ENCODE data around the gene ADCY7.

ADCY7 gene

DNA sequence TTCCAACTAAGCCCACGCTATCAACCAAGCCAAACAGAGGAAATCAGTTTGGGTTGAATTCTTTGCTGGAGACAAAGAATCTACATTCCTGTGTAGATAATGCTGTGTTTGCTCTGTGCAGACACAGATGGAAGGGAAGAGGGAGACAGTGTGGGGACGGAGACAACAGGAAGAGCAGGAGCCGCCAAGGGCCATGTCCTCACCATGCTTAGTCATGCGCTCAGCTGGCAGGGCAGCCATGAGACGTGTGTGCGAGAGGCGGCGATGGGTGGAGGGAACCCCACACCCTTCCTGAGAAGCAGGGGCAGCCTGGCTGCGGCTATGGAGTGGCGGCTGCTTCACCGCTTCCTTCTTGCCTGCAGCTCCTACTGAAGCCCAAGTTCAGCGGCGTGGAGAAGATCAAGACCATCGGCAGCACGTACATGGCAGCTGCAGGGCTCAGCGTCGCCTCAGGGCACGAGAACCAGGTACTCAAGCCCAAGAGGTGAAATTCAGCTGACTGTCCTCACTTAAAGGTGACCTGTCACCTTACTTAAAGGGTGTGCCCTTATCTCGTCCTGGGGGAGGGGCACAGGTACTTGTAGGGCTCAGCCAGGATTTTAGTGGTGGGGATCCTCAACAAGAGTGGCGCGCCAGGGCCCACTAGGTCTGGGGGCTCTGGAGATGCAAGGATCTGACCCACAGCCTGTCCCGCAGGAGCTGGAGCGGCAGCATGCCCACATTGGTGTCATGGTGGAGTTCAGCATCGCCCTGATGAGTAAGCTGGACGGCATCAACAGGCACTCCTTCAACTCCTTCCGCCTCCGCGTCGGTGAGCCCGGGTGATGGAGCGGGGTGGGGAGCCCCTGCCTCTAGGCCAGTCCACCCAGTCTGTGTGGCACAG is 47.5 kb downstream of the ADCY7 start:
- no peak for DNase-seq (ENCODE audit: low read depth)

DNA sequence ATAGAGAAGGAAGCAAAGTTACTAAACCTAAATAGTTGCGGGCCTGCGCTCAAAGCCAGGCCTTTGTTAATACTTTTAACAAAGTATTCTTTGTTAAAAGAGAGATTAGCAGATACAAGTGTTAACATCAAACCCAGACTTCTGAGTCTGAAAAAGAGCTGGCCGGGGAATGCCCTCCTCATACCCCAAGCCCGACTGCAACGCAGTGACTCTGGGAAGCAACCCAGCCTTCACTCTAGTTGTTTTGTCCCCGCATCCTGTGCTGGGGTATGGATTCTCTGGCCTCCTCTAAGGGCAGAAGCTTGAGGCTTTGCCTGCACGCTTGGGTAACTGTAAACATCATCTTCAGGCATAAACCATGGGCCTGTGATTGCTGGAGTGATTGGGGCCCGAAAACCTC is 48.3 kb downstream of the ADCY7 start:
- no peak for DNase-seq (ENCODE audit: low read depth)

DNA sequence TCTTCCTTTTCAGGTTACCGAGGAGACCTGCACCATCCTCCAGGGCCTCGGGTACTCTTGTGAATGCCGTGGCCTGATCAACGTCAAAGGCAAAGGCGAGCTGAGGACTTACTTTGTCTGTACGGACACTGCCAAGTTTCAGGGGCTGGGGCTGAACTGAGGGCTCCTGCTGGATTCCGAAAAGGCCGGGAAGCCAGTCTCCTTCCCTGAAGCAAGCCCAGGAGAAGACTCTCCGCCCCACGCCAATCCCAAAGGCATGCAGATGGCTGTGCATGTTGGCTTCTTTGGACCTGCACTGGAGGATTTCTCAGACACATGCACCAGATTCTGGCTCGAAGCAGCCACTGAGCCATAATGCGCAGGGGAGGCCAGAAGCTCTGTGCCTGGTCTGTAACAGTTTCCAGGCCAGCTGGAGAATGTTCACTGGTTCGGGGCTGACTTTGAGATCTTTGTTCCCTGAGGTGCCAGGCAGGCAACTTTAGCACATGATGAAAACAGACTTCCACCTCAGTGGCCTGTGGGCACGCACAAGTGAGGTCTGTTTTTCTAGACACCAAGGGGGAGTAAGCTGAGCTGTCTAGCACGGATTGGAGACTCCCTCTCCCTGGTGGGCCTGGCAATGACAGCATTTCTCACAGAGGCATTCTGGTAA is 49.1 kb downstream of the ADCY7 start:
- no peak for DNase-seq (ENCODE audit: low read depth)

GRCh38 chr16:50316102-50316847 is 49.9 kb downstream of the ADCY7 start:
- DNase-seq (ENCODE audit: low read depth): no peak

DNA sequence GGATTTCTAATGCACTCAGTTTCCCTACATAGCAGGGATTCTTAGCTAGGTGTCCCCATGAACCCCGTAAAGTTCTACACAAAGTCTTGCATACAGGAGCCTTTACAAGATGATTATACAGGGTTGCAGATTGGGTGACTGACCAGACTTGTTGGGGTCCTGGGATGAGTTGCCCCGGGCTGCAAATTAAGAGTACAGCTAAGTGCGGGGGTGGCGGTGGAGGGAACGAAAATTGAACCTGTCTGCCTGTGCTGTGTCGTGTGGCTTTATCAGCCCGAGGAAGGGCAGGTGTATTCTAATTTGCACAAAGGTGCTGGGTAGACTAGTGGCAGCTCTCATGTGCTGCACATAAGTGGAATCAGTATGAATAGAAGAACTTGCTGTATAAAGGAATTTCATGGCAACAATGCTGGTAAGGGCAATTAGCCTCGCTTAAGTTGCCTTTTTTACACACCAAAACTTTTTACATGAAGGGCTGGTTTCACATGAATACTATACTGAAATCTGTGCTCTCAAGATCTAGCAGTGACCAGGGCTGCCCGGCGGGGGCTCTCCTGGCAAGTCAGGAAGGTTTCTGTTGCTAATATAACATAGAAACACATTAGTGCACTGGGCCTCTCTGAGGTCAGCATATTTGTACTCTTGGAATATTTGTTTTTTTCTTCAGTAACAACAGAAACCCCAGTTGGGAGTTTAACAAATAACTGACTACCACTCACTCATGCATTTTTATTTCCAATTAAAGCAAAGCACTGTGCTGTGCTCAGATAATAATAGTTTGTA is 50.7 kb downstream of the ADCY7 start:
- no peak for DNase-seq (ENCODE audit: low read depth)

GRCh38 chr16:50318796-50319578 is 52.6 kb downstream of the ADCY7 start:
- DNase-seq (ENCODE audit: low read depth): no peak

DNA sequence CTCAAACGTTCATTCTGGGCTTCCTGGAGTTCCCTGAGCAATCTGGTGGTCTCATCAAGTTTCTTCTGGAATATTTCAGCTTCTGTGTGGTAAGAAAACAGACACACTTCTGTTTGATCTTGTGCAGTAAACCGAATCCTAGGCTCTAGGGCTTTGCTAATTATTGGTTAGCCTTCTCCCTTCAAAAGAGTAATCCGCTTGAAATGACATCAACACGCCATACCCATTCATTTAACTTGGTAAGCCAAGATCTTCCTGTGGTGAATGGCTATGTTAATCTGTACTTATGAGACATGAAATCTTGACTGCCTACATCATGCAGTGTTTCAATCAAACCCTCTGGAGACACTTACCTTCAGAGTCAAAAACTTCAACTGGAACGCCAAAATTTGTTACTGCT is 54.0 kb downstream of the ADCY7 start:
- no peak for DNase-seq (ENCODE audit: low read depth)

DNA sequence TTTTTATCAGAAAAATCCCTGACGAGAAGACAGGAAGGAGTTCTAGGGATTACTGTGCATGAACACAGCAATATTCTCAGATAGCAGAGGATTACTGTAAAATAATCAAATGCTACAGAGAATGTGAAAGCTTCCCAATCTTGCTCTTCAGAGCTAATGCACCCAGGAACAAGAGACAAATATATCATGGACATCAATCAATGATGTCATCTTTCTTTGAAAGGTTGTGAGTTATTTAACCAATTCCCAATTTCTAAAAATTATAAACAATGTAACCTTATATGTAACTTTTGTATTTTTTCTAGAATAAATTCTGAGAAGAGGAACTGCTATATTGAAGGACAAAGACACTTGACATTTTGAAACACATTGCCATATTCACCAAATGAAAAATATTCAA is 56.0 kb downstream of the ADCY7 start:
- DNase-seq (ENCODE audit: low read depth): no peak

DNA sequence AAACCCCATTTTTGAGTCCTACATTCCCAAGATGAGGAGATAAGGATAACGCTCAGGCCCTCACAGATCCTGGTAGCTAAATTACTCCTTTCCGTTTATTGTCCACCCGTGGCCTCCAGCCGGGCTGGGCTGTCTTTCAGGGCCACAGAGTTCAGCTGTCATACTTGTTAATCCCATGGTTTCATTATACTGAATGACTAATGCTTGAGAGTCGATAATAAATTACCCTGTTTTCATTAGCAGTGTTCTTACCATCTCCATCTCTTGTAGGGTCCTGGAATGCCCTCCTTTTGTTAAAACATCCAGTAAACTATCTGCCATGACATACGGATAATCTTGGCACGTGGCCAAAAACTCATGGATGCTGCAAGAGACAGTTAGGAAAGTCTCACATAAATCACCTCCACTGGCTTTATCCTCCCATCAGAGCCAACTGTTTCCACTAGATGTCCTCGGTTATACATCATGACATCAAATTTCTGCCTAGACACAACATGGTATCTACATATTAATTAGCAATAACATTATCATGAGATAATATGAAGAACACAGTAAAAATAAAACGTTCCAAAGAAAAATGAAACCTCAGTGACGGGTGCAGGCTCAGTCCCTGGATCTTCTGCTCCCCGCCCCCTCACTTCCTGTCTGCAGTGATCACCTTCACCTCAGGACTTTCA is 57.1 kb downstream of the ADCY7 start:
- no peak for DNase-seq (ENCODE audit: low read depth)

DNA sequence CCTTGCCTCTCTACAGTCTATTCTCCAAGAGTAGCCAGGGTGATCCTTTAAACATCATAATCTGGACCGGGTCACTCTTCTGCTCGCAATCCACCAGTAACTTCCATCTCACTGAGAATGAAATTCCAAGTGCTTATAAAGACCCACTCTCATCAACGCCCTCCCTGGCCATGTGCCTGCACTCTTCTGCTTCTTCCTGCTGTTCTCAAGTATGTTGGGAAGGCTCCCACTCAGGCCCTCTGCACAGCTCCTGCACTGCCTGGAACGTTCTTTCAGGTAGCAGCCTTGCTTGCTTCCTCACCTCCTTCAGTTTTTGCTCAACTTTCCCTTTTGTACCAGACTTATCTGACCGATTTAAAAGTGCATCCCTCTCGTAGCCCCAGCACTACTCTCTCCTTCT is 58.0 kb downstream of the ADCY7 start:
- DNase-seq (ENCODE audit: low read depth): no peak

DNA sequence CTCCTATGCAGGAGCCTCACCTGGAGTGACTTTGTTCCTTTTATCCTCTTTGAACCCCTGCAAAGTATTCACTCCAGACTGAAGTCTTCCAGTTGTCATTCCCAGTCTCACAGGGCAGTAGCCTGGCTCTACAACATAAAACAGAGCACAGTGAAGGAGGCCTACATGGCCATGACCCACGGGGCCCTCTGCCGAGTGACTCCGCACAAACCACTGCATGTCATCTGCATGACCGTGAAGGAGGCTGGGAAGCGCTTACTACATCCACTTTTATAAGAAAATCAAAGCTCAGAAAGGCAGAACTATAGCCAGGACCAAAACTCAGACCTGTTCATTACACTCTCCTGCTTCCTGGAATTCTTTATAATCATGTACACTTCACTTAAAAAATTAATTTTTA is 59.9 kb downstream of the ADCY7 start:
- DNase-seq (ENCODE audit: low read depth): no peak

GRCh38 chr16:50326835-50327465 is 60.6 kb downstream of the ADCY7 start:
- no peak for DNase-seq (ENCODE audit: low read depth)

DNA sequence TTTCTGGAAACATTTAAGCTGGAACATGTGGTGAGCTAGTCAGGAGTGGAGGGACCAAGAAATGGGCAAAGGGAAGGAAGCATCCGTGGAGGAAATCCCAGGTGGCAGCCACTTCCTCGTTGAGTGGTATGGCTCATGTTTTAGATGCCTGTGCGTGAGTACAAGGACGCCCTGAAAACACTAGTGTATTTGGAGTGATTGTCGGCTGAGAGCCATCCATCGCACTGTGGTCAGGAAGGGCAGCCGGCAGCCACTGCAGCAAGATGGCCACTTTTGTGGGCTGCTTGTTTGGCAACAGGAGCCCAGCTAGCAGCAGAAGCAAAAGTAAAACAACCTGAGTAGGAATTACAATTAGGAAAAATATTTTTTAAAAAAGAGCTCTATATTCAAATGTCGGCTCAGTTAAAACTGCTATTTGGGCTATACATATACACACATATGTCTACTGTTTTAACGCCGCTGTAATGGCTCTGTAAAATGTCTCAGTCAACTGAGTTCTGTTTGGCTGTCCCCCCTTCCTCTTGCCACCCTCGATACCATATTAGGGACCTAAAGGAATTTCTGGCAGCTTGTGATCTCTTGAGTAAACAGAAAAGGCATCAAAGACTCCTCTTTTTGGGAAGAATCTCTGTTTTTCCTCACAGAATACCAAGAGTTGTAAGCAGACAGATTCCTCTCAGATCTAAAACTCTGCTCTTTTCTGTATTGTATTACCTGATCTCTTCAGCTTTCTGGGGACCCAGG is 63.3 kb downstream of the ADCY7 start:
- no peak for DNase-seq (ENCODE audit: low read depth)

- no peak for DNase-seq (ENCODE audit: low read depth)
These were observed 65.2 kb downstream of the ADCY7 start for GRCh38 chr16:50331570-50331969.

DNA sequence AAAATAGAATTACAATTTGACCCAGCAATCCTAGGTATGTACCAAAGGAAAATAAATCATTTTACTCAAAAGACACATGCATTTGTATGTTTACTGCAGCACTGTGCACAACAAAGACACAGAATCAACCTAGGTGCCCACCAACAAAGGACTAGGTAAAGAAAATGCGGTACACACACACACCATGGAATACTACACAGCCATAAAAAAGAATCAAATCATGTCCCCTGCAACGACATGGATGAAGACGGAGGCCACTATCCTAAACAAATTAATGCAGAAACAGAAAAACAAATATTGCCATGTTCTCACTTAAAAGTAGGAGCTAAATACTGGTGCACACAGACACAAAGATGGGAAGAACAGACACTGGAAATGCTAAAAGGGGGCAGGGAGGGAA is 66.2 kb downstream of the ADCY7 start:
- DNase-seq (ENCODE audit: low read depth): no peak

- DNase-seq (ENCODE audit: low read depth): no peak
These were observed 68.0 kb downstream of the ADCY7 start for GRCh38 chr16:50334106-50334975.

DNA sequence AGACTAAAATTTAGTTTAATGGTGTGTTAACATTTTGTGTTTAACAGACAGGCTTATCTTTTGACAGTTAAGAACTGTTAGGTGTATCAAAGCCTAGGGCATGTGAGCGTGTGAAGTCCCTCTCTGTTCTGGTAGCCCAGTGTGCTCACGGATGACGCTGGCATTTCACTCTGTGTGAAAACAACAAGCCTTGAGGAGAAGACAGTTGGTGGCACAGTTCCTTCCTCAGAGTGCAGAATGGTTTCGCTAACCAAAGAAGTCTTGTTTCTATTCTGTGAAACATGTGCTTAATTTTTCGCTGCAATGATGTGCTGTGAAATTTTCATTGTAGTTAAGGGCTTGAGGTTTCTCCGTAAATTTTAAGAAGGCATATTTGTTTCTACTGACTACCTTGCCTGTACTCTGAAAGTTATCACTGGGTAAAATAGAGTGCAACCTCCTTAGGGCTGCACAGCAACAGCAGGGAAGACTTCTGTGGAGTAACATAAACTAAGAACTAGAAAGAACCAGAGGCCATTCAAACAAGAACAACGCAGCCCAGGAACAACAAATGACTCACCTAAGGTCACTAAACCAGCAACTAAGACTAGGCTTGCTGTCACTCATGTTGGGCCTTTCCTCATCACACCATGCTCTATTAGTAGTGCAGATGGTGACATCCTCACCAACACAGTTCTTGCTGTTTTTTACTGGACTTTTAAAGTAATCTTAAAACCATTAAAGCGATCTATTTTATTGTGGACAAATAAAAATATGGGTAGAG is 69.0 kb downstream of the ADCY7 start:
- DNase-seq (ENCODE audit: low read depth): no peak

- no peak for DNase-seq (ENCODE audit: low read depth)
These were observed 70.5 kb downstream of the ADCY7 start for GRCh38 chr16:50336884-50337283.
